Neuronal stem cell (in vitro differentiated cells): Measurements from ENCODE around the gene CTAGE9.
"Not testable (repeated sequence)": the region's sequence is repeated elsewhere in the genome, so short reads cannot be mapped to it uniquely, and the experiment has no call there.

ENCODE experiments used
- DNase-seq: peaks from one replicate; pipeline ENCODE4 v3.0.0-alpha.2; 2013; ENCODE audit warnings: low spot score
- H2AFZ ChIP-seq: one replicate; pipeline ENCODE4 v1.6.1; 2013; ENCODE audit warnings: mild to moderate bottlenecking, low read length, inconsistent platforms
- H2AK5ac ChIP-seq: 2 replicates; pipeline ENCODE4 v1.6.1; 2013; ENCODE audit warnings: low read depth, mild to moderate bottlenecking, inconsistent platforms, low read length, moderate library complexity, mixed read lengths
- H2BK120ac ChIP-seq: 2 replicates; pipeline ENCODE4 v1.6.1; 2013; ENCODE audit warnings: low read depth, mild to moderate bottlenecking, inconsistent platforms, low read length, moderate library complexity, mixed read lengths
- H2BK12ac ChIP-seq: one replicate; pipeline ENCODE4 v1.6.1; 2013; ENCODE audit warnings: low read length, inconsistent platforms
- H2BK15ac ChIP-seq: 2 replicates; pipeline ENCODE4 v1.6.1; 2013; ENCODE audit warnings: mild to moderate bottlenecking, low read length, inconsistent platforms, mixed read lengths
- H2BK5ac ChIP-seq: one replicate; pipeline ENCODE4 v1.6.1; 2013; ENCODE audit warnings: inconsistent platforms, mild to moderate bottlenecking, low read length, moderate library complexity
- H3K14ac ChIP-seq: one replicate; pipeline ENCODE4 v1.6.1; 2013; ENCODE audit warnings: low read length, inconsistent platforms
- H3K18ac ChIP-seq: 2 replicates; pipeline ENCODE4 v1.6.1; 2013; ENCODE audit warnings: low read length, inconsistent platforms
- H3K23ac ChIP-seq: 2 replicates; pipeline ENCODE4 v1.6.1; 2013; ENCODE audit warnings: low read depth, mild to moderate bottlenecking, mixed read lengths, low read length, inconsistent platforms; ENCODE audit not compliant: poor library complexity
- H3K27ac ChIP-seq: replicated peaks from 3 replicates; pipeline ENCODE4 v1.5.1; 2013; ENCODE audit warnings: low read length, inconsistent platforms
- H3K27me3 ChIP-seq, 3 experiments: 2 replicates each; pipeline ENCODE4 v1.6.1; 2013; ENCODE audit warnings: low read length in 3 of 3, mild to moderate bottlenecking in 2 of 3, inconsistent platforms in 1 of 3, low read depth in 1 of 3, mixed read lengths in 1 of 3, moderate library complexity in 1 of 3; ENCODE audit not compliant: control insufficient read depth in 3 of 3, insufficient read depth in 3 of 3
- H3K36me3 ChIP-seq, 2 donors: replicated peaks in 1 of 2; 2 replicates each; pipeline ENCODE4 v1.6.1; 2013; ENCODE audit warnings: low read length in 2 of 2; ENCODE audit not compliant: control insufficient read depth in 2 of 2, insufficient read depth in 2 of 2
- H3K4ac ChIP-seq: 2 replicates; pipeline ENCODE4 v1.6.1; 2013; ENCODE audit warnings: inconsistent platforms, mild to moderate bottlenecking, low read length, moderate library complexity
- H3K4me1 ChIP-seq, 2 donors: 1 replicate in 1 of 2; 2 replicates in 1 of 2; pipeline ENCODE4 v1.6.1; 2013; ENCODE audit warnings: low read length in 2 of 2, low read depth in 1 of 2; ENCODE audit not compliant: control insufficient read depth in 2 of 2, insufficient read depth in 1 of 2
- H3K4me2 ChIP-seq: one replicate; pipeline ENCODE4 v1.6.1; 2013; ENCODE audit warnings: mild to moderate bottlenecking, low read length, inconsistent platforms; ENCODE audit not compliant: insufficient read depth, poor library complexity, severe bottlenecking
- H3K4me3 ChIP-seq, 2 donors: 2 replicates each; pipeline ENCODE4 v1.5.1; 2013; ENCODE audit warnings: low read length in 2 of 2, mild to moderate bottlenecking in 2 of 2, inconsistent platforms in 1 of 2, moderate library complexity in 1 of 2
- H3K79me1 ChIP-seq: one replicate; pipeline ENCODE4 v1.6.1; 2013; ENCODE audit warnings: low read depth, mild to moderate bottlenecking, inconsistent platforms, low read length, moderate library complexity
- H3K9ac ChIP-seq: one replicate; pipeline ENCODE4 v1.6.1; 2013; ENCODE audit warnings: mild to moderate bottlenecking, low read depth, low read length, inconsistent platforms; ENCODE audit not compliant: poor library complexity
- H3K9me3 ChIP-seq, 2 donors: replicated peaks in 1 of 2; 2 replicates each; pipeline versions ENCODE3 to v1.6.1; 2013; ENCODE audit warnings: low read length in 2 of 2, mild to moderate bottlenecking in 2 of 2, inconsistent platforms in 1 of 2, low read depth in 1 of 2, mixed read lengths in 1 of 2, moderate library complexity in 1 of 2; ENCODE audit not compliant: control insufficient read depth in 2 of 2, insufficient read depth in 1 of 2
- H4K8ac ChIP-seq: one replicate; pipeline ENCODE4 v1.6.1; 2013; ENCODE audit warnings: low read depth, mild to moderate bottlenecking, inconsistent platforms, low read length, moderate library complexity
- H4K91ac ChIP-seq: one replicate; pipeline ENCODE4 v1.6.1; 2013; ENCODE audit warnings: low read length, low read depth, mild to moderate bottlenecking, inconsistent platforms; ENCODE audit not compliant: poor library complexity
- whole genome bisulfite sequencing, 2 donors: extraction: QIAGEN DNeasy Blood & Tissue Kit; methylation state at CpG; one replicate each; pipeline ENCODE4 v1.1.7; 2013; ENCODE audit warnings: missing lambda C conversion rate in 2 of 2, mixed read lengths in 1 of 2; ENCODE audit not compliant: insufficient read length in 2 of 2, insufficient replicate concordance in 1 of 2; ENCODE audit errors: extremely low coverage in 2 of 2; 5-methylcytosine and 5-hydroxymethylcytosine counted together

The CTAGE9 gene

GRCh38 chr6:131700851-131701250 is 10.0 kb downstream of the CTAGE9 start:
- not testable (repeated sequence) for H3K4me2 ChIP-seq, H3K9ac ChIP-seq, H3K9me3 ChIP-seq, H3K36me3 ChIP-seq, H3K4ac ChIP-seq, H3K18ac ChIP-seq, H3K23ac ChIP-seq, H2BK5ac ChIP-seq, DNase-seq, H2AFZ ChIP-seq, H4K91ac ChIP-seq, H3K79me1 ChIP-seq, H2BK15ac ChIP-seq, H3K27ac ChIP-seq, H2BK120ac ChIP-seq, H3K27me3 ChIP-seq, H3K4me3 ChIP-seq, H3K14ac ChIP-seq, H2AK5ac ChIP-seq, H3K4me1 ChIP-seq, H4K8ac ChIP-seq, H2BK12ac ChIP-seq
- WGBS, 2 donors, result no CpG with 5 or more reads among the region's 14 CpGs

GRCh38 chr6:131696956-131697355 is 13.9 kb downstream of the CTAGE9 start:
- Histone ChIP-seq H3K27me3 (no peaks in the 10 kb centered on the region), H3K4me2 (no peak overlapping the region), H4K91ac (no peak overlapping the region), H3K36me3 (no peaks in the 10 kb centered on the region), H3K27ac (no peak overlapping the region), H3K23ac (no peak overlapping the region), H3K18ac (no peak overlapping the region), H2BK5ac (no peak overlapping the region), H3K14ac (no peak overlapping the region), H3K9me3 (no peaks in the 10 kb centered on the region), H2BK120ac (no peak overlapping the region), H3K79me1 (no peaks in the 10 kb centered on the region), H2BK15ac (no peak overlapping the region), H3K4me1 (no peaks in the 10 kb centered on the region), H3K9ac (no peak overlapping the region), H4K8ac (no peak overlapping the region), H2BK12ac (no peak overlapping the region), H2AK5ac (no peak overlapping the region), H3K4ac (no peak overlapping the region), H2AFZ (no peak overlapping the region), H3K4me3 (no peak overlapping the region)
- WGBS, 2 donors, result no CpG with 5 or more reads among the region's 7 CpGs
- DNase-seq, result no peak

- no peaks in the 10 kb centered on the region for H3K4me1 ChIP-seq
- H3K4me3 ChIP-seq, result no peak overlapping the region
- peak; percentile 54 for DNase-seq
- no peak overlapping the region for H4K91ac ChIP-seq
- no peaks in the 10 kb centered on the region for H3K27me3 ChIP-seq
- H3K9ac ChIP-seq, result no peak overlapping the region
- H3K14ac ChIP-seq, result no peak overlapping the region
- no peak overlapping the region for H3K4me2 ChIP-seq
- no peak overlapping the region for H4K8ac ChIP-seq
- no peak overlapping the region for H3K23ac ChIP-seq
- no peak overlapping the region for H2AFZ ChIP-seq
- no peak overlapping the region for H2BK12ac ChIP-seq
- H2BK5ac ChIP-seq, result no peak overlapping the region
- H3K9me3 ChIP-seq, result no peaks in the 10 kb centered on the region
- H2AK5ac ChIP-seq, result no peak overlapping the region
- no peak overlapping the region for H3K4ac ChIP-seq
- WGBS, 2 donors, result no CpG with 5 or more reads among the region's 2 CpGs
- no peak overlapping the region for H3K18ac ChIP-seq
- H2BK120ac ChIP-seq, result no peak overlapping the region
- no peak overlapping the region for H2BK15ac ChIP-seq
- no peaks in the 10 kb centered on the region for H3K79me1 ChIP-seq
- H3K36me3 ChIP-seq, result no peaks in the 10 kb centered on the region
- no peak overlapping the region for H3K27ac ChIP-seq
These were observed 15.9 kb downstream of the CTAGE9 start for GRCh38 chr6:131694832-131695426.

GRCh38 chr6:131693384-131693783 is 17.4 kb downstream of the CTAGE9 start:
- Histone ChIP-seq H3K27ac (no peak overlapping the region), H3K4me1 (no peaks in the 10 kb centered on the region), H2BK15ac (no peak overlapping the region), H3K4me3 (no peak overlapping the region), H3K14ac (no peak overlapping the region), H2BK120ac (no peak overlapping the region), H2AFZ (no peak overlapping the region), H3K79me1 (no peaks in the 10 kb centered on the region), H3K23ac (no peak overlapping the region), H3K4ac (no peak overlapping the region), H2AK5ac (no peak overlapping the region), H2BK12ac (no peak overlapping the region), H2BK5ac (no peak overlapping the region), H3K36me3 (no peaks in the 10 kb centered on the region), H4K91ac (no peak overlapping the region), H3K4me2 (no peak overlapping the region), H4K8ac (no peak overlapping the region), H3K27me3 (no peaks in the 10 kb centered on the region), H3K9me3 (no peaks in the 10 kb centered on the region), H3K9ac (no peak overlapping the region), H3K18ac (no peak overlapping the region)
- no CpG with 5 or more reads among the region's 5 CpGs for WGBS, 2 donors
- DNase-seq, result no peak
